Measurements from ENCODE around the gene WDR1. TPM values are rescaled to one million over a fixed set of nuclear protein-coding genes. Genes with fewer than 3 reads are reported as not detected.
A peak's percentile ranks its signal among the peaks of the same experiment; 100 is the strongest.

WDR1 gene
- total and polyA plus RNA-seq, 10 of the 15 experiments (the other 5 are each of a cell fraction or from before 2014, with no cell fraction given): 28.5 to 397 (median 290) TPM

GRCh38 chr4:10112658-10113284, 3.8 kb downstream of the WDR1 start (continued):
- no peak for TF ChIP-seq ZBTB33 (IDR thresholded peaks at IDR 0.05)
- no peak for TF ChIP-seq POLR2AphosphoS5 (IDR thresholded peaks at IDR 0.05; ENCODE audit: low read length)
- TF ChIP-seq FOXM1 (IDR thresholded peaks at IDR 0.05; ENCODE audit: low read depth, low read length): no peak
- TF ChIP-seq POLR2AphosphoS2 (IDR thresholded peaks at IDR 0.05; ENCODE audit: low read depth, low read length): no peak

- Histone ChIP-seq H3K79me2 (ENCODE audit: control insufficient read depth, insufficient read depth, low read length) (peaks cover 100% of the 10 kb centered on the region), H3K4me3 (no peak overlapping the region), H4K20me1 (ENCODE audit: control insufficient read depth, insufficient read depth) (peaks cover 19% of the 10 kb centered on the region), H2AFZ (ENCODE audit: control insufficient read depth, low read depth, low read length) (no peak overlapping the region), H3K9ac (ENCODE audit: control insufficient read depth, insufficient read depth, low read length) (no peak overlapping the region), H3K4me1 (ENCODE audit: control insufficient read depth, insufficient read depth, low read length) (peaks cover 14% of the 10 kb centered on the region), H3K9me3 (replicated peaks; ENCODE audit: control insufficient read depth, insufficient read depth, low read length) (no peaks in the 10 kb centered on the region), H3K27me3 (replicated peaks in 1 of 2; ENCODE audit: control insufficient read depth in 2 of 2, insufficient read depth in 2 of 2, low read length in 1 of 2) (no peaks in the 10 kb centered on the region), H3K36me3 (ENCODE audit: control insufficient read depth in 2 of 2, insufficient read depth in 2 of 2, low read length in 1 of 2) (peaks cover 38 to 41% of the 10 kb centered on the region in 2 experiments), H3K4me2 (ENCODE audit: control insufficient read depth, insufficient read depth) (peak overlapping the region; percentile 27), H3K27ac (ENCODE audit: control insufficient read depth, insufficient read depth) (no peak overlapping the region)
- DNase-seq (ENCODE audit: low read depth, low spot score): no peak
- ChIA-PET POLR2A (interaction anchor here (1.8 kb wide), 1 partner anchor 11 kb away, joined by 4 read pairs; no protein-coding TSS in a partner anchor), CTCF (interaction anchor here (0.6 kb wide), 1 partner anchor 22 kb away, joined by 3 read pairs; no protein-coding TSS in a partner anchor), SMC1A (ENCODE audit: uncharacterized antibody, unreplicated experiment) (no interaction called here), RAD21 (ENCODE audit: unreplicated experiment) (no interaction called here)
- 86% methylated on average over 12 of the region's 13 CpGs for WGBS (ENCODE audit: insufficient coverage, insufficient replicate concordance, low lambda C conversion rate, missing lambda C conversion rate)
- ATAC-seq: no peak
- intact Hi-C loops (cut with micrococcal nuclease; ENCODE audit: unreplicated experiment) (no loop called here), in situ Hi-C loops (cut with MboI) (no loop called here)
- TF ChIP-seq SMAD1 (IDR thresholded peaks at IDR 0.05; ENCODE audit: low read depth, partially characterized antibody) (no peak), POLR2A (IDR thresholded peaks at IDR 0.05; ENCODE audit: low read depth, low read length) (peak; percentile 78), ZNF687 (IDR thresholded peaks at IDR 0.05) (no peak), RFX5 (IDR thresholded peaks at IDR 0.05; ENCODE audit: low read depth, low read length) (no peak), ZNF274 (IDR thresholded peaks at IDR 0.05; ENCODE audit: insufficient read depth, insufficient read length) (no peak), PML (IDR thresholded peaks at IDR 0.05; ENCODE audit: low read length) (no peak), POLR2AphosphoS5 (IDR thresholded peaks at IDR 0.05; ENCODE audit: low read length) (peak; percentile 73)
- FAIRE-seq: no peak
- BruUV-seq (replicated peaks): no TSS peak
These were observed 5.4 kb downstream of the WDR1 start for GRCh38 chr4:10111067-10111801.

All from GM12878 (cell line).